Testis (tissue), 2 donors: Measurements from ENCODE around the gene NAPSA.

ENCODE experiments used
- CTCF ChIP-seq, 3 experiments: fragments of 450-650 bp in 2 of 3; fragments of 200-600 bp in 1 of 3; sonication (generic) in 1 of 3; IDR thresholded peaks; one replicate each; pipeline ENCODE4 v1.5.1; 2016 to 2019; ENCODE audit warnings: antibody characterized with exemption in 3 of 3, mild to moderate bottlenecking in 2 of 3, moderate library complexity in 1 of 3
- POLR2A ChIP-seq: fragments of 450-650 bp; IDR thresholded peaks from one replicate; pipeline ENCODE4 v1.6.1; 2017; ENCODE audit warnings: antibody characterized with exemption, mild to moderate bottlenecking, moderate library complexity

DNA sequence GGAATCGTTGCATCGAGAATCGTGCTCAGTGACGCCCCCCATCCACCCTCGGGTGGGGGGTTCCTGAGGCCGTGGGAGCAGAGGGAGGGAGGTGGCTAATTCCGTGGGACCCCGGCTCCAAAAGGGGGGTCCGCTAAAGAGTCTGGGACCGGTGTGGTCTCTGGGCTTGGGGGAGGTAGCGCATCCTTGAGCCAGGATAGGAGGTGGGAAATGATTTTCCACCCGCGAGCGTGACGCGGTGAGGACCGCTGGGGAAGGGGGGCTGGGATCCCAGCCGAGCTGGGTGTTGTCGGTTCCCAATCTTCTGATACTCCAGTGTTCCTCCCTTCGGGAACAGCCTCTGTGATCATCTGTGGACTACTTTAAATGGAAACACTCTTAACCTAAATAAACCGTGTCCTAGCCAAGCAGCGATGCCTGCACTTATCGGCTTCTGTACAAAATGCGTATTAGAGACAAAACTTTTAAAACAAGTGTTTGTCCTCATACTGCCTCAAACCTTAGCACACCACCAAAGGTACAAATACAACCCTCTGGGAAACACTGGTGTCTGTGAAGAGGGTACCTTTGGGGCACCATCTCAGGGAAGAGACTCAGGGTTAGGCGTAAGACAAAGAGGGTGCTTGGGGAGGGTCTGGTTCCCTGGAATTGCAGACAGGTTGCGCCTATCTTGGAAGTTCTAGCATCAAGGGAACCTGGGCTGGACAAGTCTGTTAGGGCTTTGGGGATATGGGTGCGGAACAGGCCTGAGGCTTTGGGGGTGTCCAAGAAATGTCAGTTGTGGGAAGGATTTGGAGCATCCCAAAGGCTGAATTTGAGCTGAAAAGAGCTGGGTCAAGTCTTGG lies 52.2 kb downstream of the NAPSA start:
- TF ChIP-seq POLR2A, result no peak
- TF ChIP-seq CTCF (IDR thresholded peaks at IDR 0.05), result no peak
